Measurements from ENCODE around the gene ZXDC. TPM values are rescaled to one million over a fixed set of nuclear protein-coding genes. Genes with fewer than 3 reads are reported as not detected.

ZXDC gene
- total RNA-seq, 2 donors from 2014 or later = 20.4 to 28.5 TPM

- peaks cover 24% of the 10 kb centered on the region for H3K36me3 ChIP-seq
- H3K9ac ChIP-seq (ENCODE audit: low read depth in 2 of 2, low read length in 2 of 2) = no peak overlapping the region
- intact Hi-C loops (cut with DNase I) = no loop called here
- no peaks in the 10 kb centered on the region for H3K27me3 ChIP-seq
- no peaks in the 10 kb centered on the region for H3K9me3 ChIP-seq
- no peak for DNase-seq
- TF ChIP-seq, protein P1, sequence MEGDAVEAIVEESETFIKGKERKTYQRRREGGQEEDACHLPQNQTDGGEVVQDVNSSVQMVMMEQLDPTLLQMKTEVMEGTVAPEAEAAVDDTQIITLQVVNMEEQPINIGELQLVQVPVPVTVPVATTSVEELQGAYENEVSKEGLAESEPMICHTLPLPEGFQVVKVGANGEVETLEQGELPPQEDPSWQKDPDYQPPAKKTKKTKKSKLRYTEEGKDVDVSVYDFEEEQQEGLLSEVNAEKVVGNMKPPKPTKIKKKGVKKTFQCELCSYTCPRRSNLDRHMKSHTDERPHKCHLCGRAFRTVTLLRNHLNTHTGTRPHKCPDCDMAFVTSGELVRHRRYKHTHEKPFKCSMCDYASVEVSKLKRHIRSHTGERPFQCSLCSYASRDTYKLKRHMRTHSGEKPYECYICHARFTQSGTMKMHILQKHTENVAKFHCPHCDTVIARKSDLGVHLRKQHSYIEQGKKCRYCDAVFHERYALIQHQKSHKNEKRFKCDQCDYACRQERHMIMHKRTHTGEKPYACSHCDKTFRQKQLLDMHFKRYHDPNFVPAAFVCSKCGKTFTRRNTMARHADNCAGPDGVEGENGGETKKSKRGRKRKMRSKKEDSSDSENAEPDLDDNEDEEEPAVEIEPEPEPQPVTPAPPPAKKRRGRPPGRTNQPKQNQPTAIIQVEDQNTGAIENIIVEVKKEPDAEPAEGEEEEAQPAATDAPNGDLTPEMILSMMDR (IDR thresholded peaks at IDR 0.05) = no peak
- no peak overlapping the region for H3K27ac ChIP-seq
- no peaks in the 10 kb centered on the region for H3K4me1 ChIP-seq
- H3K4me3 ChIP-seq = no peak overlapping the region
Measured at GRCh38 chr3:126459763-126460127, 15.9 kb downstream of the ZXDC start.

DNA sequence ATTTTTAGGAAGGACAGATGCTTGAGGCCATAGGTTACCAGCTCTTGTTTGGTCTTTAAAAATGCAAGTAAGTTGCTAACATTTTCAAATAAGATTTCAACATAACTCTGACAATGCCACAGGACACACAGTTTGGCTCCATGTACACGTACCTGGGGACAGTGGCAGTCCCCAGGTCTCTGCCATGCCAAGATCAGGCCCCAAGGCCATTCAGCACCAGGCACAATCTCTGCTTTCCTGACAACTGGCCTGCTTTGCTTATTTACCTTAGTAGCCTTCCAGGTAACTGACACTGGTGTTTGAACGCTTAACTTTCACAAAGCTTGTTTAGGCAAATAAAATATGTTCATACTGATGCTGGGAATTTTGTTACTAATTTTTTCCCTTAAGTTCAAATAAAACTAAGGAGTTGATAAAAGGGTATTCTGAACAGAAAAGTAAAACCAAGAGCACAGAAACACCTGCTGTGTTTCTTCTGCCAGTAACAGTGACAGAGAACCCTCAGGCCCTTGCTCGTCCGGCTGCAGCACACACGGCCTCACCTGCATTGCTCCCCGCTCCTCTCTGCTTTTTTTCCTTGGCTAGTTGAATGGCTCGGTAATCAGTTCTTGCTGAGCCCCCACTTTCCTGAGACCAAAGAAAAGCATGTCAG is 16.5 kb downstream of the ZXDC start:
- Histone ChIP-seq H3K36me3 (peaks cover 19% of the 10 kb centered on the region), H3K9me3 (no peaks in the 10 kb centered on the region), H3K27me3 (no peaks in the 10 kb centered on the region), H3K4me3 (no peak overlapping the region), H3K9ac (ENCODE audit: low read depth in 2 of 2, low read length in 2 of 2) (no peak overlapping the region), H3K4me1 (no peaks in the 10 kb centered on the region), H3K27ac (no peak overlapping the region)
- intact Hi-C loops (cut with DNase I) = no loop called here
- no peak for DNase-seq
- TF ChIP-seq, protein P1 (IDR thresholded peaks at IDR 0.05) = no peak

DNA sequence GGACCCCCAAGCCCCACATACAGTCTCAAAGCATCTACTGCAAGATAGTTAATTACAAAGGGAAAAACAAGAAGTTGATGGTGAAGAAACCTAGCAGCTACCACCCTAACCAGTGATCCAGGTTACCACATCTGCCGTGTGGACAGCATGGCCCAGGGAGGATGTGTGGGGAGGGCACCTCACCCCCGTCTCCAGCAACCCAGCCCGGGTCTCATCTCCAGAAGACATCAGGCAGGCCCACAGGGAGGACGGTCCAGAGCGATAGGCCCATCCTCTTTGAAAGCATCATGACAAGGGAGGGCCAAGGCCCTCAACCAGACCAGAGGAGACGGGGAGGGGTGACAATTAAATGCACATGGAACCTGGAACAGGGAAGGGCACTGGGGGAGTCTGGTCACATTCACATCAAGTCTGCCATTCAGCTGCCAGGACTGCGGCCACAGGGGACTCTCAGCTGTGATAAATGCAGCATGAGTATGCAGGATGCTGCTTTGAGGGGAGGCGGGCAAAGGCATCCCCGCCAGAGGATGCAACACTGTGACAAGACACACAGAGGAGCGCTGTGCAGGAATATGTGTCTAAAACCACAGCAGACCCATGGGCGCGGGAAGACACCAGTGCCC is 18.8 kb downstream of the ZXDC start:
- no peaks in the 10 kb centered on the region for H3K4me1 ChIP-seq
- H3K36me3 ChIP-seq = peaks cover 18% of the 10 kb centered on the region
- no peaks in the 10 kb centered on the region for H3K9me3 ChIP-seq
- H3K4me3 ChIP-seq = no peak overlapping the region
- TF ChIP-seq, protein P1 (IDR thresholded peaks at IDR 0.05) = no peak
- intact Hi-C loops (cut with DNase I) = no loop called here
- no peak overlapping the region for H3K9ac ChIP-seq (ENCODE audit: low read depth in 2 of 2, low read length in 2 of 2)
- DNase-seq = no peak
- H3K27ac ChIP-seq = no peak overlapping the region
- H3K27me3 ChIP-seq = no peaks in the 10 kb centered on the region

DNA sequence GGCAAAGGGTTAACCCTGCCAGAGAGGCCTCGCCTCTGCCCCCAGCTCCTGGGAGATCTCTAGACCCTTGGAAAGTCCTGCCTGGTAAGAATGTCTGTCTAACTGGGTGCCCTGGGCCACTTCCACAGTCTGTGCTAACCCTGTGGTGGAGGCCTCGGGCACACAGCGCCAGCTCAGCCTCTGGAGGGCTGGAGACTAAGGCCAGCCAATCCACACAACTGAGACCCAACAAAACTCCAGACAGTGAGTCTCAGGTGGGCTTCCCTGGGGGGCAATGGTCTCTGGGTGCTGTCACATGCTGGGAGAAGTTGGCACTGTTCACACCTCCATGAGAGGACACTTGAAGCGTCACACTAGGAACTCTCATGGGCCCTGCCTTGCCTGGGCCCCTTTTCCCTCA is 19.5 kb downstream of the ZXDC start:
- H3K9me3 ChIP-seq = no peaks in the 10 kb centered on the region
- no peak overlapping the region for H3K9ac ChIP-seq (ENCODE audit: low read depth in 2 of 2, low read length in 2 of 2)
- no peak for DNase-seq
- H3K27me3 ChIP-seq = no peaks in the 10 kb centered on the region
- intact Hi-C loops (cut with DNase I) = no loop called here
- TF ChIP-seq, protein P1 (IDR thresholded peaks at IDR 0.05) = no peak
- H3K4me1 ChIP-seq = no peaks in the 10 kb centered on the region
- no peak overlapping the region for H3K27ac ChIP-seq
- peaks cover 12% of the 10 kb centered on the region for H3K36me3 ChIP-seq
- H3K4me3 ChIP-seq = no peak overlapping the region

GRCh38 chr3:126454437-126455198 is 21.1 kb downstream of the ZXDC start:
- Histone ChIP-seq H3K27me3 (no peaks in the 10 kb centered on the region), H3K27ac (no peak overlapping the region), H3K36me3 (no peaks in the 10 kb centered on the region), H3K4me3 (no peak overlapping the region), H3K9me3 (no peaks in the 10 kb centered on the region), H3K9ac (ENCODE audit: low read depth in 2 of 2, low read length in 2 of 2) (no peak overlapping the region), H3K4me1 (no peaks in the 10 kb centered on the region)
- TF ChIP-seq, protein P1 (IDR thresholded peaks at IDR 0.05) = no peak
- intact Hi-C loops (cut with DNase I) = no loop called here
- no peak for DNase-seq

All from colonic mucosa (tissue), 4 donors.